Kidney (tissue), 14 donors: ENCODE data around the gene CXXC4. TPM values are rescaled to one million over a fixed set of nuclear protein-coding genes. Genes with fewer than 3 reads are reported as not detected.

ENCODE experiments used
- DNase-seq, 5 donors: peaks; one replicate each; pipeline ENCODE4 v3.0.0-alpha.2; 2013 to 2020
- FAIRE-seq: peaks from 2 replicates; lab custom pipeline; 2012; peaks lifted over from hg19 to GRCh38; lab: Jason Lieb, UNC
- H3K27ac ChIP-seq, 2 donors: one replicate each; pipeline ENCODE4 v1.7.0; 2013; ENCODE audit warnings: low read depth in 2 of 2, low read length in 2 of 2, inconsistent platforms in 1 of 2
- H3K27me3 ChIP-seq: one replicate; pipeline ENCODE4 v1.7.1; 2013; ENCODE audit warnings: low read length, inconsistent platforms; ENCODE audit not compliant: control insufficient read depth, insufficient read depth
- H3K36me3 ChIP-seq, 3 donors: one replicate each; pipeline versions ENCODE4 v1.7.0 to v1.7.1; 2013; ENCODE audit warnings: low read length in 3 of 3, control low read depth in 1 of 3, inconsistent platforms in 1 of 3; ENCODE audit not compliant: insufficient read depth in 3 of 3, control insufficient read depth in 2 of 3
- H3K4me1 ChIP-seq, 3 donors: one replicate each; pipeline versions ENCODE4 v1.7.0 to v1.7.1; 2013; ENCODE audit warnings: low read length in 3 of 3, inconsistent platforms in 1 of 3, low read depth in 1 of 3; ENCODE audit not compliant: control insufficient read depth in 2 of 3, insufficient read depth in 2 of 3
- H3K4me3 ChIP-seq, 3 donors: one replicate each; pipeline versions ENCODE4 v1.7.0 to v1.8.1; 2013; ENCODE audit warnings: low read length in 3 of 3, control low read depth in 1 of 3, inconsistent platforms in 1 of 3
- H3K9ac ChIP-seq, 3 donors: one replicate each; pipeline versions ENCODE4 v1.7.0 to v1.7.1; 2013; ENCODE audit warnings: low read length in 3 of 3, control low read depth in 1 of 3, inconsistent platforms in 1 of 3
- H3K9me3 ChIP-seq, 3 donors: one replicate each; pipeline versions ENCODE4 v1.7.0 to v1.7.1; 2013; ENCODE audit warnings: low read length in 3 of 3, control low read depth in 1 of 3, inconsistent platforms in 1 of 3; ENCODE audit not compliant: control insufficient read depth in 2 of 3, insufficient read depth in 1 of 3
- intact Hi-C: fragments of 100-400 bp; cut with DNase I; formaldehyde crosslinking; loops from one replicate; pipeline ENCODE4 v1.11.1; 2022
- polyA plus RNA-seq: library from polyadenylated mRNA; stranded (reverse); fragments of 350-450 nt; fragmentation: Illumina TruSeq; extraction: RNeasy Lipid Tissue Mini Kit (QIAGEN cat#74804); gene quantifications from one replicate; pipeline ENCODE4 v1.2.3, GENCODE V29; 2014; ENCODE audit warnings: low read depth, low replicate concordance; ENCODE audit not compliant: insufficient read depth
- total RNA-seq: library from RNA; stranded (reverse); fragmentation: NEBNext Ultra II Directional; extraction: Animal tissue kit (Norgen Biotek cat#: 25700); gene quantifications from one replicate; pipeline ENCODE4 v1.2.1, GENCODE V29; 2021
- TF ChIP-seq, protein P1 (sequence below): IDR thresholded peaks from 3 replicates; pipeline ENCODE4 v1.5.1; 2012; ENCODE audit warnings: mild to moderate bottlenecking, moderate library complexity, borderline replicate concordance; ENCODE audit not compliant: insufficient read depth; ENCODE audit errors: extremely low read depth
- donor health status: control.
- donor health status: control.
- donor health status: control.
- donor health status: control.
- donor health status: control.
- donor health status: DM: yes; HTN: yes; CAD: no.
- donor health status: Normal renal cell carcinoma (clear cell type).

The CXXC4 gene
- total and polyA plus RNA-seq, 2 donors from 2014 or later = 0.45 to 0.63 TPM

DNA sequence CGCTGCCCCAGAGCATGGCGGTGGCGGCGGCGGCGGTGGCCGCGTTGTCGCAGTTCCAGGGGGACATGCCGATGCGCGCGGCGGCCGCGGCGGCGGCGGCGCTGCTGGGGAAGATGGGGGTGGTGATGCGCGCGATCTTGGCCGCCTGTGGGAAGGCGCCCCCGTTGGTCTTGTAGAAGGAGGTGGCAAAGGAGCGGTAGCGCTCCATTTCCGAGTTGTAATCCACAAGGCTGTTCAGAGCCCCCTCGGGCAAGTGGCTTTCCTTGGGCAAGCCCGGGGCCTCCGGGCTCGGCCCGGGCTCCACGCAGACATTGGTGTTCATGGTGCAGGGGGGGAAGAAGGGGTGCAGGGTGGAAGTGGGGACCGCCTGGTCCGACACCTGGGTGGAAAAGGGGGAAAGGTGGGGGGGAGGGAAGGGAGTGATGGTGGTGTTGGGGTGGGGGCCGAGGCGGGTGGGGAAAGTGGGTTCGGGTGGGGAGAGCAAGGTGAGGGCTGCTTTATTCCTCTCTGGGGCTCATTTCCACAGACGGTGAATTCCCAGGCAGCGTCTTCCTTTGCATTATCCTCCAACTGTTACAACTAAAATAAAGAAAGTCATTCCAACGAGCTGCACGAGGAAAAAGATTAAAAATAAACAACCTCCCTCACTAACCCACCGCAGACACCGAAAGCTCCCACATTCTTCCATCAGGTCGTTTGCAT is 3.1 kb downstream of the CXXC4 start:
- intact Hi-C loops = no loop called here
- peak; percentile 66 to 86 (median 76) for DNase-seq

DNA sequence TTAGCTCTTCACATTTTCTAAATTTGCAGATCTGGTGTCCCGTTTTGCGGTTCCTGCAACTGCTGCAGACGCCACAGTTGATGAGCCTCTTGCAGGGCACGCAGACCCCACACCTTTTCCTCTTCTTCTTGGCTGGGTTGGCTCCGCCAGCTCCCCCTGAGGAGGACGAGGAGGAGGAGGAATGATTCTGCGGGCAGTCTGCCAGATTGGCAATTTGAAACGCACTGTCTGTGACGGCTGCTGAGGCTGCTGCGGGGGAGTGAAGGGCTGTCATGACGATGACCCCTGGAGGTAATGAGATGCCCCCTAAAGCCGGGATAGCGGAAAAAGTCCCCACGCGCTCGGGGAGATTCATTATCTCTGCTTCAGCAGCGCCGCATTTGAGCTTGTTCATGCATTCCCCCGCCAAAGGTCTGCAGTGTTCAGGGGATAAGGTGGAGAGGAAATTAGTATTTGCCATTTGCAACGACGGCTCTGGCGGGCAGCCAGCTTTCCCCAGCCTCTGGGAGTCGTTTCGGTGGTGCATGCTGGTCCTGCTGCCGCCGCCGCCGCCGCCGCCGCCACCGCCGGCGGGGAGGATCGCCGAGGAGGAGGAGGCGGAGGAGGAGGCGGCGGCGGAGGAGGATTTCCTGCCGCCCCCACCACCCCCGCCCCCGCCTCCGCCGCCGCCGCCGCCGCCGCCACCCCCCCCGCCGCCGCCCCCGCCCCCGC is 3.8 kb downstream of the CXXC4 start:
- Histone ChIP-seq H3K27me3 (no peaks in the 10 kb centered on the region), H3K4me1 (peaks cover 3 to 6% (median 4%) of the 10 kb centered on the region in 3 donors), H3K4me3 (peak overlapping the region; percentile 62 to 72 (median 65)), H3K9me3 (no peaks in the 10 kb centered on the region), H3K9ac (peak overlapping the region in 2 of 3 donors; percentile 4 to 15), H3K36me3 (no peaks in the 10 kb centered on the region), H3K27ac (peak overlapping the region in 1 of 2 donors; percentile 23)
- DNase-seq (peak; percentile 94 to 96 (median 95)), FAIRE-seq (no peak)
- TF ChIP-seq, protein P1, sequence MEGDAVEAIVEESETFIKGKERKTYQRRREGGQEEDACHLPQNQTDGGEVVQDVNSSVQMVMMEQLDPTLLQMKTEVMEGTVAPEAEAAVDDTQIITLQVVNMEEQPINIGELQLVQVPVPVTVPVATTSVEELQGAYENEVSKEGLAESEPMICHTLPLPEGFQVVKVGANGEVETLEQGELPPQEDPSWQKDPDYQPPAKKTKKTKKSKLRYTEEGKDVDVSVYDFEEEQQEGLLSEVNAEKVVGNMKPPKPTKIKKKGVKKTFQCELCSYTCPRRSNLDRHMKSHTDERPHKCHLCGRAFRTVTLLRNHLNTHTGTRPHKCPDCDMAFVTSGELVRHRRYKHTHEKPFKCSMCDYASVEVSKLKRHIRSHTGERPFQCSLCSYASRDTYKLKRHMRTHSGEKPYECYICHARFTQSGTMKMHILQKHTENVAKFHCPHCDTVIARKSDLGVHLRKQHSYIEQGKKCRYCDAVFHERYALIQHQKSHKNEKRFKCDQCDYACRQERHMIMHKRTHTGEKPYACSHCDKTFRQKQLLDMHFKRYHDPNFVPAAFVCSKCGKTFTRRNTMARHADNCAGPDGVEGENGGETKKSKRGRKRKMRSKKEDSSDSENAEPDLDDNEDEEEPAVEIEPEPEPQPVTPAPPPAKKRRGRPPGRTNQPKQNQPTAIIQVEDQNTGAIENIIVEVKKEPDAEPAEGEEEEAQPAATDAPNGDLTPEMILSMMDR = no peak
- intact Hi-C loops = no loop called here

More for the DNA sequence above, 3.1 kb downstream of the CXXC4 start:
- FAIRE-seq = no peak
- Histone ChIP-seq H3K9me3 (no peaks in the 10 kb centered on the region), H3K4me3 (peak overlapping the region; percentile 38 to 61 (median 58)), H3K27ac (peak overlapping the region; percentile 47 to 65), H3K36me3 (no peaks in the 10 kb centered on the region), H3K27me3 (no peaks in the 10 kb centered on the region), H3K4me1 (peaks cover 3 to 6% (median 4%) of the 10 kb centered on the region in 3 donors), H3K9ac (peak overlapping the region in 1 of 3 donors; percentile 65)
- TF ChIP-seq, protein P1 = no peak

DNA sequence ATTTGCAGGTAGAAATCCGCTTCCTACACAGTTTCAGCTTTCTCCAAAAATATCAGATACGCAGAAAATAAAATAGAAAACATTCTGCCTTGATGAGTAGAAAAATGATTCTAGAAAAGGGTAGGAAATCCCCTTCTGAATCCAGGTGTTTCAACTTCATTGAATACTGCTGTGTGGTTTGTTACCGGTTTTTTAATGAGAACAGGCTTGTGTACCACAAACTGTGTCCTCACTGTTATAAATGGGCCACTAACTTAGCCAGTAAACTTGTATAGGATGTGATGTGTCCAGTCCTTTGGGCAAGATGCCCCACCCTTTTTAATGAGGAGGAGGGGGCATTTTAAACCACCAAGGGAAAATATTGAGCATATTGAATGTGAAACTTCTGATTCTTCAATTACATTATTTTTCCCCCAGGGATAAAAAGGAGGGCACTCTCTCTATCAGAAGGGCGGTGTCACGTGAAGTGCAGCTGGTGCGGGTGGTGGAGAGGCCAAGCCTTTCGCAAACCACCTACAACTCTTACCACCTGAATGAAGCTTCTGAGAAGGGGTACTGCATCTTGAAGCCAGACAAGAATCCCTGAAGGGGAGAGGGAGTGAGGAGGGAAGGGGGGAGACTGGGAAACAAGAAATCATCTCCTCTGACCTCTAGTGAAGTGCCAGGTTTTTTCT is 4.5 kb downstream of the CXXC4 start:
- DNase-seq (no peak), FAIRE-seq (no peak)
- Histone ChIP-seq H3K4me3 (peak overlapping the region; percentile 62 to 72 (median 65)), H3K27me3 (no peaks in the 10 kb centered on the region), H3K36me3 (no peaks in the 10 kb centered on the region), H3K9ac (peak overlapping the region in 1 of 3 donors; percentile 15), H3K4me1 (peaks cover 3 to 6% (median 4%) of the 10 kb centered on the region in 3 donors), H3K9me3 (no peaks in the 10 kb centered on the region), H3K27ac (peak overlapping the region in 1 of 2 donors; percentile 23)
- TF ChIP-seq, protein P1 = no peak
- intact Hi-C loops = no loop called here
